IMR-90 (cell line): Measurements from ENCODE around the gene PPP1R1A. TPM values are rescaled to one million over a fixed set of nuclear protein-coding genes. Genes with fewer than 3 reads are reported as not detected.

ENCODE experiments used
- ATAC-seq: fragments of 200-7000 bp; cut with Tn5 transposase; 2 replicates; pipeline ENCODE4 v1.9.1; 2020; ENCODE audit warnings: low read depth, mild to moderate bottlenecking, moderate library complexity
- BruUV-seq: library from RNA; stranded (reverse); fragments of 400-500 nt; replicated peaks from 2 replicates; lab custom pipeline; 2021; lab: Mats Ljungman, UMichigan
- CTCF ChIA-PET: fragments of 300-600 bp; formaldehyde crosslinking; extraction: SDS; loops from one replicate; lab custom pipeline; 2021; ENCODE audit warnings: antibody characterized with exemption; lab: Yijun Ruan, JAX
- POLR2A ChIA-PET: fragments of 300-600 bp; sonication (Branson Sonifier 250); formaldehyde crosslinking; loops from one replicate; lab custom pipeline; 2022; ENCODE audit warnings: antibody characterized with exemption; ENCODE audit not compliant: unreplicated experiment; lab: Charles Lee
- DNase-seq: peaks from one replicate; pipeline ENCODE4 v3.0.0; 2013
- H2AFZ ChIP-seq: replicated peaks from 2 replicates; pipeline ENCODE3; 2013; ENCODE audit warnings: low read length, mild to moderate bottlenecking; ENCODE audit not compliant: poor library complexity
- H2AK5ac ChIP-seq: 2 replicates; pipeline ENCODE4 v1.6.1; 2013; ENCODE audit warnings: low read depth, low read length, inconsistent platforms
- H2AK9ac ChIP-seq: replicated peaks from 2 replicates; pipeline ENCODE3; 2013; ENCODE audit warnings: mild to moderate bottlenecking, low read depth, low read length, moderate library complexity; ENCODE audit not compliant: poor library complexity
- H2BK120ac ChIP-seq: 2 replicates; pipeline ENCODE4 v1.6.1; 2013; ENCODE audit warnings: low read depth, low read length, inconsistent platforms
- H2BK15ac ChIP-seq: 3 replicates; pipeline ENCODE4 v1.6.1; 2013; ENCODE audit warnings: low read depth, low read length, inconsistent platforms
- H2BK20ac ChIP-seq: 2 replicates; pipeline ENCODE4 v1.6.1; 2013; ENCODE audit warnings: low read depth, mild to moderate bottlenecking, inconsistent platforms, low read length, moderate library complexity
- H2BK5ac ChIP-seq: 2 replicates; pipeline ENCODE4 v1.6.1; 2013; ENCODE audit warnings: mild to moderate bottlenecking, low read depth, low read length, inconsistent platforms; ENCODE audit not compliant: poor library complexity, severe bottlenecking
- H3K14ac ChIP-seq: replicated peaks from 2 replicates; pipeline ENCODE4 v1.6.1; 2013; ENCODE audit warnings: low read depth, low read length, inconsistent platforms
- H3K18ac ChIP-seq: 2 replicates; pipeline ENCODE4 v1.6.1; 2013; ENCODE audit warnings: low read depth, low read length, control low read depth
- H3K23ac ChIP-seq: 2 replicates; pipeline ENCODE4 v1.6.1; 2013; ENCODE audit warnings: low read depth, low read length, inconsistent platforms
- H3K27ac ChIP-seq: 2 replicates; pipeline ENCODE4 v1.5.1; 2013; ENCODE audit warnings: mild to moderate bottlenecking, control low read depth, low read length; ENCODE audit not compliant: insufficient read depth
- H3K27me3 ChIP-seq: 2 replicates; pipeline ENCODE4 v1.6.1; 2013; ENCODE audit warnings: low read length; ENCODE audit not compliant: control insufficient read depth, insufficient read depth
- H3K36me3 ChIP-seq: 2 replicates; pipeline ENCODE4 v1.6.1; 2013; ENCODE audit warnings: low read length, mixed read lengths; ENCODE audit not compliant: control insufficient read depth, insufficient read depth
- H3K4ac ChIP-seq: 2 replicates; pipeline ENCODE4 v1.6.1; 2013; ENCODE audit warnings: low read depth, low read length, inconsistent platforms
- H3K4me1 ChIP-seq: 2 replicates; pipeline ENCODE4 v1.6.1; 2013; ENCODE audit warnings: low read length, mixed read lengths; ENCODE audit not compliant: control insufficient read depth, insufficient read depth
- H3K4me2 ChIP-seq: 2 replicates; pipeline ENCODE4 v1.6.1; 2013; ENCODE audit warnings: low read depth, mild to moderate bottlenecking, control low read depth, low read length, moderate library complexity
- H3K4me3 ChIP-seq: 2 replicates; pipeline ENCODE4 v1.5.1; 2013; ENCODE audit warnings: low read depth, mild to moderate bottlenecking, control low read depth, low read length, moderate library complexity; ENCODE audit not compliant: insufficient read depth
- H3K56ac ChIP-seq: 2 replicates; pipeline ENCODE4 v1.6.1; 2013; ENCODE audit warnings: low read length, inconsistent platforms; ENCODE audit not compliant: insufficient read depth; ENCODE audit errors: extremely low read depth
- H3K79me1 ChIP-seq, 2 experiments: 2 replicates each; pipeline ENCODE4 v1.6.1; 2013; ENCODE audit warnings: low read length in 2 of 2, inconsistent platforms in 1 of 2, low read depth in 1 of 2
- H3K9ac ChIP-seq: 2 replicates; pipeline ENCODE4 v1.6.1; 2013; ENCODE audit warnings: low read depth, low read length, control low read depth
- H3K9me1 ChIP-seq: 2 replicates; pipeline ENCODE4 v1.6.1; 2013; ENCODE audit warnings: low read length, inconsistent platforms; ENCODE audit not compliant: insufficient read depth
- H3K9me3 ChIP-seq: 2 replicates; pipeline ENCODE4 v1.6.1; 2013; ENCODE audit warnings: low read length; ENCODE audit not compliant: control insufficient read depth, insufficient read depth
- H4K20me1 ChIP-seq: 2 replicates; pipeline ENCODE4 v1.6.1; 2013; ENCODE audit warnings: low read length, inconsistent platforms; ENCODE audit not compliant: insufficient read depth
- H4K5ac ChIP-seq: 2 replicates; pipeline ENCODE4 v1.6.1; 2013; ENCODE audit warnings: mild to moderate bottlenecking, low read depth, low read length, control low read depth
- H4K8ac ChIP-seq, 2 experiments: 2 replicates each; pipeline ENCODE4 v1.6.1; 2013; ENCODE audit warnings: low read depth in 2 of 2, low read length in 2 of 2, control low read depth in 1 of 2, inconsistent platforms in 1 of 2
- H4K91ac ChIP-seq: 2 replicates; pipeline ENCODE4 v1.6.1; 2013; ENCODE audit warnings: low read depth, low read length, inconsistent platforms; ENCODE audit not compliant: insufficient read depth
- BHLHE40 ChIP-seq: fragments of 150-350 bp; IDR thresholded peaks from 2 replicates; pipeline ENCODE4 v1.6.1; 2016; ENCODE audit warnings: mild to moderate bottlenecking, low read depth, low read length
- CEBPB ChIP-seq: IDR thresholded peaks from 2 replicates; pipeline ENCODE4 v1.6.1; 2012; ENCODE audit warnings: low read depth, low read length, improper control_type of control experiment
- CHD1 ChIP-seq: IDR thresholded peaks from 2 replicates; pipeline ENCODE4 v1.6.1; 2012; ENCODE audit warnings: low read depth, low read length, improper control_type of control experiment
- ELK1 ChIP-seq: fragments of 150-350 bp; IDR thresholded peaks from 2 replicates; pipeline ENCODE4 v1.6.1; 2016; ENCODE audit warnings: low read depth, mild to moderate bottlenecking, low read length, moderate library complexity, borderline replicate concordance
- FOS ChIP-seq: fragments of 150-350 bp; IDR thresholded peaks from 2 replicates; pipeline ENCODE4 v1.6.1; 2016; ENCODE audit warnings: low read depth, low read length
- MAFK ChIP-seq: IDR thresholded peaks from 2 replicates; pipeline ENCODE4 v1.6.1; 2012; ENCODE audit warnings: low read depth, low read length, improper control_type of control experiment
- MAZ ChIP-seq: IDR thresholded peaks from 2 replicates; pipeline ENCODE4 v1.6.1; 2012; ENCODE audit warnings: low read depth, mild to moderate bottlenecking, low read length, improper control_type of control experiment, moderate library complexity, borderline replicate concordance
- MXI1 ChIP-seq: IDR thresholded peaks from 2 replicates; pipeline ENCODE4 v1.6.1; 2012; ENCODE audit warnings: low read depth, mild to moderate bottlenecking, low read length, moderate library complexity, borderline replicate concordance
- NFE2L2 ChIP-seq: fragments of 150-350 bp; IDR thresholded peaks from 2 replicates; pipeline ENCODE4 v1.6.1; 2016; ENCODE audit warnings: low read depth, mild to moderate bottlenecking, low read length
- POLR2A ChIP-seq: IDR thresholded peaks from 2 replicates; pipeline ENCODE4 v1.6.1; 2012; ENCODE audit warnings: mild to moderate bottlenecking, low read depth, low read length
- RAD21 ChIP-seq: IDR thresholded peaks from 2 replicates; pipeline ENCODE4 v1.6.1; 2012; ENCODE audit warnings: low read length, improper control_type of control experiment
- RCOR1 ChIP-seq: IDR thresholded peaks from 2 replicates; pipeline ENCODE4 v1.6.1; 2012; ENCODE audit warnings: mild to moderate bottlenecking, low read length, improper control_type of control experiment; ENCODE audit not compliant: insufficient replicate concordance
- RFX5 ChIP-seq: IDR thresholded peaks from 2 replicates; pipeline ENCODE4 v1.8.0; 2012; ENCODE audit warnings: low read depth, mild to moderate bottlenecking, low read length, moderate library complexity
- SMC3 ChIP-seq: fragments of 150-350 bp; IDR thresholded peaks from 2 replicates; pipeline ENCODE4 v1.6.1; 2016; ENCODE audit warnings: low read depth, mild to moderate bottlenecking, antibody characterized with exemption, low read length, moderate library complexity
- USF2 ChIP-seq: fragments of 150-350 bp; IDR thresholded peaks from 2 replicates; pipeline ENCODE4 v1.6.1; 2017; ENCODE audit warnings: mild to moderate bottlenecking, antibody characterized with exemption, low read length, low read depth
- WGBS, 2 experiments: methylation state at CpG; one replicate each; pipeline versions ENCODE4 v1.1.5 to v1.1.7; 2013; ENCODE audit warnings: missing lambda C conversion rate in 2 of 2; ENCODE audit not compliant: insufficient read length in 1 of 2; ENCODE audit errors: extremely low coverage in 2 of 2; 5-methylcytosine and 5-hydroxymethylcytosine counted together
- dilution Hi-C: fragments of 300-500 bp; cut with HindIII; formaldehyde crosslinking; loops from one replicate; pipeline ENCODE4 v1.14.3; 2018; ENCODE audit warnings: low sequenced_read_pairs; ENCODE audit not compliant: unreplicated experiment
- in situ Hi-C: fragments of 300-500 bp; cut with MboI; formaldehyde crosslinking; loops from 3 replicates; pipeline ENCODE4 v1.14.3; 2019; ENCODE audit warnings: low sequenced_read_pairs, inconsistent platforms, mixed read lengths
- intact Hi-C: fragments of 100-400 bp; cut with micrococcal nuclease; formaldehyde crosslinking; loops from 2 replicates; pipeline ENCODE4 v1.10.0; 2022
- polyA plus RNA-seq, 3 experiments: library from polyadenylated mRNA; depleted of rRNA; stranded (reverse); fragments of >200 nt; gene quantifications; 2 replicates each; pipeline ENCODE4 v1.2.3, GENCODE V29; 2012; ENCODE audit warnings: low replicate concordance in 1 of 3
- total RNA-seq: library from RNA; depleted of rRNA; stranded (reverse); fragments of >200 nt; gene quantifications from 2 replicates; pipeline ENCODE4 v1.2.3, GENCODE V29; 2012
- TF ChIP-seq, protein P1 (sequence below): conservative IDR thresholded peaks from 2 replicates; pipeline ENCODE4 v1.5.1; 2012; ENCODE audit warnings: mild to moderate bottlenecking, low read depth, low read length, improper control_type of control experiment

The PPP1R1A gene
- total and polyA plus RNA-seq, 2 of the 4 experiments (the other 2 are of a cell fraction), result not detected

DNA sequence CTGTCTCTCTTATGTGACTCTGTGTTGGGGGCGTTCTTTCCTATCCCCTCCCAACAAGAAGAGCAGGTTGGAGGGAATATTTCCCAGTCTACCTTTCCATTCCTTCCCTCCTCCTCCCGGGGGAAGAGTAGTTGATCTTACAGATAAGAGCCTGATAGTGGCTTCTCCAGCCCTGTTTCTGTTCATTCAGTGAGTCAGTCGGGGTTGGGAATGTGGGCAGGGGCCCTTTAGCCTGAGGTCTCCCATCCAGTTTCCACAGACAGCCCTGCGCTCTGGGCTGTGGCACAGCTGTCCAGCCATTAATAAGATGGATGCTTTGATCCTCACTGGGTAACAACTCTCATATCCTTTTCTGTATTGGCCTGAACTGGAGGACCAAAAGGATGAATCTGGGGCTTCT, 18.1 kb upstream of the PPP1R1A start:
- Histone ChIP-seq H3K79me1 (no peaks in the 10 kb centered on the region), H3K4me2 (no peak overlapping the region), H3K23ac (no peak overlapping the region), H4K8ac (no peak overlapping the region), H3K4me1 (no peaks in the 10 kb centered on the region), H3K36me3 (no peaks in the 10 kb centered on the region), H4K91ac (no peak overlapping the region), H3K56ac (no peak overlapping the region), H3K4me3 (no peak overlapping the region), H3K4ac (no peak overlapping the region), H3K9ac (no peak overlapping the region), H2BK120ac (no peak overlapping the region), H2BK20ac (no peak overlapping the region), H3K9me3 (no peaks in the 10 kb centered on the region), H2AFZ (no peak overlapping the region), H3K9me1 (no peaks in the 10 kb centered on the region), H3K27me3 (peaks cover 2% of the 10 kb centered on the region; the same call in 1 of the 2 replicates), H3K14ac (no peak overlapping the region), H2AK5ac (no peak overlapping the region), H2AK9ac (no peak overlapping the region), H2BK5ac (no peak overlapping the region), H3K27ac (no peak overlapping the region), H4K5ac (no peak overlapping the region), H2BK15ac (no peak overlapping the region), H4K20me1 (no peaks in the 10 kb centered on the region), H3K18ac (no peak overlapping the region)
- BruUV-seq, result no TSS peak
- DNase-seq (no peak), ATAC-seq (no peak)
- ChIA-PET CTCF (no interaction called here), POLR2A (no interaction called here)
- dilution Hi-C loops, result no loop called here
- no CpG with 5 or more reads among the region's 4 CpGs for WGBS, 2 experiments
- intact Hi-C loops, result no loop called here
- in situ Hi-C loops, result no loop called here
- TF ChIP-seq, protein P1, sequence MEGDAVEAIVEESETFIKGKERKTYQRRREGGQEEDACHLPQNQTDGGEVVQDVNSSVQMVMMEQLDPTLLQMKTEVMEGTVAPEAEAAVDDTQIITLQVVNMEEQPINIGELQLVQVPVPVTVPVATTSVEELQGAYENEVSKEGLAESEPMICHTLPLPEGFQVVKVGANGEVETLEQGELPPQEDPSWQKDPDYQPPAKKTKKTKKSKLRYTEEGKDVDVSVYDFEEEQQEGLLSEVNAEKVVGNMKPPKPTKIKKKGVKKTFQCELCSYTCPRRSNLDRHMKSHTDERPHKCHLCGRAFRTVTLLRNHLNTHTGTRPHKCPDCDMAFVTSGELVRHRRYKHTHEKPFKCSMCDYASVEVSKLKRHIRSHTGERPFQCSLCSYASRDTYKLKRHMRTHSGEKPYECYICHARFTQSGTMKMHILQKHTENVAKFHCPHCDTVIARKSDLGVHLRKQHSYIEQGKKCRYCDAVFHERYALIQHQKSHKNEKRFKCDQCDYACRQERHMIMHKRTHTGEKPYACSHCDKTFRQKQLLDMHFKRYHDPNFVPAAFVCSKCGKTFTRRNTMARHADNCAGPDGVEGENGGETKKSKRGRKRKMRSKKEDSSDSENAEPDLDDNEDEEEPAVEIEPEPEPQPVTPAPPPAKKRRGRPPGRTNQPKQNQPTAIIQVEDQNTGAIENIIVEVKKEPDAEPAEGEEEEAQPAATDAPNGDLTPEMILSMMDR, result no peak
- TF ChIP-seq RAD21, result no peak
- TF ChIP-seq RCOR1, result no peak
- no peak for TF ChIP-seq USF2
- TF ChIP-seq MXI1, result no peak
- no peak for TF ChIP-seq NFE2L2
- TF ChIP-seq RFX5, result no peak
- no peak for TF ChIP-seq POLR2A
- no peak for TF ChIP-seq ELK1
- no peak for TF ChIP-seq BHLHE40
- no peak for TF ChIP-seq SMC3
- no peak for TF ChIP-seq FOS
- TF ChIP-seq CHD1, result no peak
- TF ChIP-seq MAZ, result no peak
- no peak for TF ChIP-seq CEBPB
- TF ChIP-seq MAFK, result no peak
